T-helper 17 cell (primary cell): ENCODE measurements around the gene NMBR. TPM values are rescaled to one million over a fixed set of nuclear protein-coding genes. Genes with fewer than 3 reads are reported as not detected.
"Not testable (repeated sequence)": the region's sequence is repeated elsewhere in the genome, so short reads cannot be mapped to it uniquely, and the experiment has no call there.

ENCODE experiments used
- ATAC-seq: fragments of 150-1000 bp; cut with Tn5 transposase; 2 replicates; pipeline ENCODE4 v1.10.0; 2021; ENCODE audit warnings: mild to moderate bottlenecking, moderate library complexity
- DNase-seq, 3 donors: peaks; one replicate each; pipeline versions ENCODE4 v3.0.0 to v3.0.0-alpha.2; 2020 to 2021
- H3K9me3 ChIP-seq: one replicate; pipeline ENCODE4 v1.7.0; 2013; ENCODE audit warnings: low read length, mild to moderate bottlenecking; ENCODE audit not compliant: control insufficient read depth, poor library complexity, severe bottlenecking
- H3K27ac Mint-ChIP-seq: one replicate; pipeline ENCODE4 v1.8.0; 2022; ENCODE audit warnings: mild to moderate bottlenecking, moderate library complexity, mixed read lengths
- H3K27me3 Mint-ChIP-seq: one replicate; pipeline ENCODE4 v1.8.0; 2022; ENCODE audit warnings: mixed read lengths
- H3K36me3 Mint-ChIP-seq: one replicate; pipeline ENCODE4 v1.8.0; 2022; ENCODE audit warnings: low read depth, mixed read lengths
- H3K4me1 Mint-ChIP-seq: one replicate; pipeline ENCODE4 v1.8.0; 2022; ENCODE audit warnings: mild to moderate bottlenecking, mixed read lengths
- H3K4me3 Mint-ChIP-seq: one replicate; pipeline ENCODE4 v1.8.0; 2022; ENCODE audit warnings: mild to moderate bottlenecking, moderate library complexity, mixed read lengths
- total RNA-seq, 4 donors: library from RNA in 2 of 4; stranded (reverse) in 2 of 4; gene quantifications; one replicate each; pipeline ENCODE4 v1.2.3 and lab custom pipeline; 2022 to 2026

NMBR gene
- total RNA-seq, 2 donors from 2014 or later = not detected

DNA sequence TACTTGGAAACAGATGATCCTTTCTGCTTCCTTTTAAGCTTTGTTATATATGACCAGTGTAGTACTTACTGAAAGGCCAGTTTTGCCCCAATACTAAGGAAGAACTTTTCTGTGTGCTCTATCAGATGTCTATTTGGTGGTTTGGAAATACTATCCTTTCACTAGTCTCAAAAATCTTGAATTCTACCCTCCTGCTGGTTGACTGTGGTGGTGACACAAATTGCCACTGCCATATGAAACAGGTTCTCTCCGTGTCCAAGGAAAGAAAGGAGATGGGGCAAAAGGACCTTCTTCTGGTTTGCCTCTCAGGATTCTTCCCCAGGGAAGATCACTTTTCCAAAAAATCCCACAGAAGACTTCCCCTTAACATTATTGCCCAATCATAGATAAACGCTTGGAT, 8.0 kb downstream of the NMBR start:
- no peaks in the 10 kb centered on the region for H3K4me1 Mint-ChIP-seq
- peaks cover 11% of the 10 kb centered on the region for H3K27me3 Mint-ChIP-seq
- DNase-seq (no peak), ATAC-seq (no peak)
- H3K36me3 Mint-ChIP-seq = no peaks in the 10 kb centered on the region
- H3K4me3 Mint-ChIP-seq = no peak overlapping the region
- H3K9me3 ChIP-seq = no peaks in the 10 kb centered on the region
- H3K27ac Mint-ChIP-seq = no peak overlapping the region

DNA sequence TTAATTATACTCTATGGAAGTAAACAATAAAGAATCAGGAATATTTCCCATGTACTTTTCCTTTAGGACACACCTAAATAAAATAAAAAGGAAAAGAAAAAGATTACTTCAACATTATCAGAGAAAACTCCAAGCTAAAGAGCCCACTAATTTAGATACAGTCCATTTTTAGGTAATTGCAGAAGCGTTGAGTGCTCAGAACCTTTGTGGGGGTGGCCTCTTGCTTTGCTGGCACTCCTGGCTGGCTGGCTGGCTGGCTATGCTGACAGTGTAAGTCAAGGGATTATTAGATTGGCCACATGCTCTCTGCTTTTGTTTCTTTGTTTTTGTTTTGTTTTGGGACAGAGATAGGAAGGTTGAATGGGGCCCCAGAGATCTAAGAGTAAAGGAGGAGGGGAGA, 14.3 kb downstream of the NMBR start, which contains the start of gene GJE1:
GJE1 (plus strand) TSS at position 301 of the 400 bp plus-strand sequence. CDS start 234 bp downstream, outside the sequence.
- H3K9me3 ChIP-seq = no peaks in the 10 kb centered on the region
- H3K4me3 Mint-ChIP-seq = no peak within 1 kb of the TSS
- ATAC-seq (no peak), DNase-seq (no peak)
- H3K27ac Mint-ChIP-seq = no peak within 1 kb of the TSS
- H3K4me1 Mint-ChIP-seq = no peaks in the 10 kb centered on the region
- no peaks in the 10 kb centered on the region for H3K36me3 Mint-ChIP-seq
- peaks cover 35% of the 10 kb centered on the region for H3K27me3 Mint-ChIP-seq

- H3K27me3 Mint-ChIP-seq = peaks cover 35% of the 10 kb centered on the region
- DNase-seq = no peak
- H3K36me3 Mint-ChIP-seq = no peaks in the 10 kb centered on the region
- no peak overlapping the region for H3K27ac Mint-ChIP-seq
- ATAC-seq = no peak
- H3K9me3 ChIP-seq = no peaks in the 10 kb centered on the region
- no peak overlapping the region for H3K4me3 Mint-ChIP-seq
- no peaks in the 10 kb centered on the region for H3K4me1 Mint-ChIP-seq
Measured at GRCh38 chr6:142130814-142131213, 16.1 kb downstream of the NMBR start.

DNA sequence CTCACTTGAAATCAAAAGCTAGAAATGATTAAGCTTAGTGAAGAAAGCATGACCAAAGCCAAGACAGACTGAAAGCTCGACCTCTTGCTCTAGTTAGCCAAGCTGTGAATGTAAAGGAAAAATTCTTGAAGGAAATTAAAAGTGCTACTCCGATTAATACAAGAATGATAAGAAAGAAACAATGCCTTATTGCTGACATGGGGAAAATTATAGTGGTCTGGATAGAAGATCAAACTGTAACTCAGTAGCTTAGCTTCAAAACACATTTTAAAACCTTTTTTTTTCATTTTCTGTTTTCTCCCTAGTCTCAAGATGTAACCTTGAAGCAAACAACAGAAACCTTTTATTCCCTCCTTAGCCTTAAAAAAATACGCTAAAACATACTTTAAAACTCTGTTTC, 25.6 kb downstream of the NMBR start:
- no peak for ATAC-seq
- Mint-ChIP-seq H3K4me1 (no peaks in the 10 kb centered on the region), H3K4me3 (no peak overlapping the region), H3K36me3 (no peaks in the 10 kb centered on the region), H3K27ac (no peak overlapping the region), H3K27me3 (peaks cover 11% of the 10 kb centered on the region)
- no peaks in the 10 kb centered on the region for H3K9me3 ChIP-seq
- DNase-seq = no peak

- ATAC-seq (no peak), DNase-seq (no peak)
- Mint-ChIP-seq H3K4me1 (no peaks in the 10 kb centered on the region), H3K4me3 (no peak overlapping the region), H3K27me3 (peaks cover 17% of the 10 kb centered on the region), H3K27ac (no peak overlapping the region), H3K36me3 (no peaks in the 10 kb centered on the region)
- no peaks in the 10 kb centered on the region for H3K9me3 ChIP-seq
Measured at GRCh38 chr6:142118925-142119324, 28.0 kb downstream of the NMBR start.

DNA sequence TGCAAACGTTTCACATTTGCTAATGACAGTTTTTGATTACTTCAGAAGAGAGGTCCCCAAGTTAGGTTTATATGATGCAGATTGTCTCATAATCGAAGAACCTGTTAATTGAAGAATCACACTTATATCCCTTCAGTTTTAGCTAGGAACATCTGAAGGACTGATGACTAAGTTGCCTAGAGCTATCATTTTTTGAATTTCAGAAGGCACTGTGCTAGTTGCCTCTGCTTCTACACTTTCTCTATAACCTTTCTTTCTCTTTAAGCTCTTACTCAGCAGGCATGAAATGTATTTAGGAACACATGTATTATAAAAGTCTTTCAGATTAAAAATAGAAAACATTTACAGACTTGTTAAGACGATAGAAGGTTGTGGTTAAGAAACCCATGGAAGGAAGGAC, 28.6 kb downstream of the NMBR start:
- no peaks in the 10 kb centered on the region for H3K36me3 Mint-ChIP-seq
- DNase-seq = no peak
- H3K9me3 ChIP-seq = no peaks in the 10 kb centered on the region
- H3K27me3 Mint-ChIP-seq = peaks cover 17% of the 10 kb centered on the region
- no peak for ATAC-seq
- no peak overlapping the region for H3K27ac Mint-ChIP-seq
- H3K4me3 Mint-ChIP-seq = no peak overlapping the region
- H3K4me1 Mint-ChIP-seq = no peaks in the 10 kb centered on the region

DNA sequence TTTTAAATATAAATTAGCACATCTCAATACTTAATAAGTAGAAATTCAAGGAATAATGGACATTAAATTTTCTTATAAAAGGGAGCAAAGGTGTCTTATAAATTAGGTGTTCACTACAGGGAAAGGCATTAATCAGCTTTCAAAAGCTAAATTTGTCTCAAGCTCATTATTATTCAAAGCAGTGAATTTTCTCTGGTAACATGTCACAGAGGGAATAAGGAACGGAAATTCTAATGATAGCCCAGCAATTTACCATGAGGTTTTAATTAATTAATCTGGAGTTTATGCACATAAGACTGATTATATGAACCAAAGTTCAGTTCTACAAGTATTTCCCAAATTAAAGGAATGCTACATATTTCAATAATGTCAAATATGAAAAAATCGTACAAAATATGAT, 29.6 kb downstream of the NMBR start:
- H3K4me1 Mint-ChIP-seq = no peaks in the 10 kb centered on the region
- no peaks in the 10 kb centered on the region for H3K36me3 Mint-ChIP-seq
- no peaks in the 10 kb centered on the region for H3K9me3 ChIP-seq
- H3K4me3 Mint-ChIP-seq = no peak overlapping the region
- DNase-seq (no peak), ATAC-seq (no peak)
- H3K27ac Mint-ChIP-seq = no peak overlapping the region
- peaks cover 17% of the 10 kb centered on the region for H3K27me3 Mint-ChIP-seq

GRCh38 chr6:142112451-142113061, 34.4 kb downstream of the NMBR start:
- H3K27ac Mint-ChIP-seq = no peak overlapping the region
- no peak overlapping the region for H3K4me3 Mint-ChIP-seq
- DNase-seq (peak; percentile 21 to 65 (median 28)), ATAC-seq (no peak)
- no peaks in the 10 kb centered on the region for H3K9me3 ChIP-seq
- H3K4me1 Mint-ChIP-seq = peaks cover 5% of the 10 kb centered on the region
- peaks cover 18% of the 10 kb centered on the region for H3K27me3 Mint-ChIP-seq
- H3K36me3 Mint-ChIP-seq = no peaks in the 10 kb centered on the region

GRCh38 chr6:142110820-142111219, 36.1 kb downstream of the NMBR start:
- not testable (repeated sequence) for ATAC-seq, H3K9me3 ChIP-seq, H3K4me1 Mint-ChIP-seq, H3K36me3 Mint-ChIP-seq, DNase-seq, H3K4me3 Mint-ChIP-seq, H3K27ac Mint-ChIP-seq
- peaks cover 13% of the 10 kb centered on the region for H3K27me3 Mint-ChIP-seq

- not testable (repeated sequence) for H3K36me3 Mint-ChIP-seq, H3K27me3 Mint-ChIP-seq, H3K9me3 ChIP-seq, DNase-seq, H3K4me1 Mint-ChIP-seq, ATAC-seq, H3K4me3 Mint-ChIP-seq, H3K27ac Mint-ChIP-seq
Measured at GRCh38 chr6:142104820-142105219, 42.1 kb downstream of the NMBR start.

GRCh38 chr6:142088858-142089216, 58.1 kb downstream of the NMBR start:
- DNase-seq (no peak), ATAC-seq (no peak)
- no peaks in the 10 kb centered on the region for H3K9me3 ChIP-seq
- Mint-ChIP-seq H3K36me3 (no peaks in the 10 kb centered on the region), H3K4me1 (peaks cover 5% of the 10 kb centered on the region), H3K4me3 (peak overlapping the region; percentile 72), H3K27me3 (peaks cover 17% of the 10 kb centered on the region), H3K27ac (no peak overlapping the region)

DNA sequence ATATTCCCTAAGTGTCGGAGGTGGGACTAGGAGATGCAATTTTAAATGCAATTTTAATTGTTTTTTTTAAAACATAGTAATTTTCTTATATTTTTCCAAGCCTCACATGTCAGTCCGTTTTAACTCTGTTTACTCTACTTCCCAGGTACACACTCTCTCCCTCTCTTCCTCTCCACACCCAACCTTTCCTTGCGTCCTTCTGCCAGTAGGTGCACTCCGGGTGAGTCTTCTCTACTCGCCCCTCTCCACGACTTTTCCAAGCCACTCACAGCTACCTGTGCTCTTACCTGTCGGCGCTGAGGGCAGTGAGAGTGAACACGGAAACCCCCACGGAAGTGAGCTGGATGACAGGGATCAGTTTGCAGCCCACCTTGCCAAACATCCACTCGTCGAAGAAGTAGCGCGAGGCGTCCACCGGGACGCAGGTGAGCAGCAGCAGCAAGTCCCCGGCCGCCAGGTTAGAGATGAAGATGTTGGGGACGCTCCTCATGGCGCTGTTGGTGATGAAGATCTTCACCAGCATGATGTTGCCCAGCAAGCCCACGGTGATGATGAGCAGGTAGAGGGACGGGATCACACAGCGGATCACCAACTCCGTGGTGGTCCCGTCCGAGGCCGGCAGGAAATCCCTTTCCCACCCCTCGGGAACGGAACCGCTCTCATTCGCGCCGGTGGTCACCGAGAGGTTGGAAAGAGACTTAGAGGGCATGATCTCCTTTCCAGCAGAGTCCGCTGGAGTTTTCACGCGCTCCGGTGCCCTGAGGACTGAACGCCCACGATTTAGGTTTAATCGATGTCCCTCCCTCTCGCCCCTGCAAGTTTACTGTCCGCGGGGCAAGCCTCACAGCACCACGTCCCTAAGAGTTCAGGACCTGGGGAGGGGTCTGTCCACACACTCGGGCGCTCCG, 58.7 kb downstream of the NMBR start:
- no peaks in the 10 kb centered on the region for H3K9me3 ChIP-seq
- Mint-ChIP-seq H3K36me3 (no peaks in the 10 kb centered on the region), H3K4me3 (peak overlapping the region; percentile 1), H3K4me1 (peaks cover 5% of the 10 kb centered on the region), H3K27me3 (peaks cover 17% of the 10 kb centered on the region), H3K27ac (no peak overlapping the region)
- no peak for ATAC-seq
- DNase-seq = no peak

- Mint-ChIP-seq H3K4me3 (no peak overlapping the region), H3K27ac (no peak overlapping the region), H3K4me1 (peaks cover 5% of the 10 kb centered on the region)
Measured at GRCh38 chr6:142079130-142079529, 67.8 kb downstream of the NMBR start.

More at GRCh38 chr6:142079130-142079529, 67.8 kb downstream of the NMBR start:
- H3K9me3 ChIP-seq = no peaks in the 10 kb centered on the region
- Mint-ChIP-seq H3K36me3 (no peaks in the 10 kb centered on the region), H3K27me3 (no peaks in the 10 kb centered on the region)
- DNase-seq (no peak), ATAC-seq (no peak)
